NCI-H1105 treated with DMSO at 0.1 percent for 48 hours (cell line): Measurements from ENCODE around the gene CDH4.

Experiments
- DNase-seq: peaks from one replicate; lab custom pipeline; 2025; lab: John Stamatoyannopoulos, UW

The CDH4 gene

DNA sequence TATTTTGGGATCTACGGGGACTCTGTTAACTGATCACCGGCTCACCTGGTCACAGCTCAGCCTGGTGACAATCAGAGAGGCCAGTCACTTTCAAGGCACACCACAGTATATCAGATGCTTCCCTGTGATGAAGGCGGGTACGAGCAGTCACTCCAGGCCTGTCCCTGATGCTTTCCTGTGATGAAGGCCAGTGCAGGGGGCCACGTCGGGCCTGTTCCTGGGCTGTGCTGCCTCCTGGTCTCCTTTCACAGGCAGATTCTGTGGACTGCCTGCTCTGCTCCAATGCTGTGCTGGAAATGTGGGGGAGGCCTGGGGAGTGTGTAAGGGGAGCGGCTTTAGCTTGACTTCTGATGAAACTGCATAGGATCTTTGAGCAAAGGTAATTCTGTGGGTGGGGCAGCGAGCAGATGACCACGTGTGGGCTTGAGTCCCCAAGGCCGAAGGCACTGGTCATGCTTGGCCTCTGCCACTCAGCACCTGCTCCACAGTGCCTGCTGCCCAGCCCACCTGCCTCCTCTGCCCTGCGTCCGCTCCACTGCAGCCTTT is 441.1 kb downstream of the CDH4 start:
- no peak for DNase-seq

- no peak for DNase-seq
Measured at GRCh38 chr20:61694682-61695081, 442.6 kb downstream of the CDH4 start.

DNA sequence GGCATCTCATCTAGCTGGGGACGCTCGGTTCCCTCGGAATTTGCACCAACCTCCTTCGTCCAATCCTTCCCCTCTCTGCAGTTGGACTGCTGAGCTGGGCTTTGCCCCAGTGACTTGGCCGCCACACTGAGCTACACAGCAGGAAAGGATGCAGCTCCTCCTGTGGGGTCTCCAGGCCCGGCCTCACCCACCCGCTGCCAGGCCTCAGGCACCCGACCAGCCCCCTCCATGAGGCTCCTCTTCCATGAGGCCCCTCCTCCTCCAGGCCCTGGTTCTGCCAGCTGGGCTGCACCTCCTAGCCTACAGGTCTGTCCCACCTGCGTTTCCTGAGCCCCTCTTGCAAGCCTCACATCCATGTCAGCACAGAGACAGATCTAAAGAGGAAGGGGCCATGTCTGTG is 443.7 kb downstream of the CDH4 start:
- no peak for DNase-seq

- no peak for DNase-seq
Measured at GRCh38 chr20:61696181-61696735, 444.2 kb downstream of the CDH4 start.

DNA sequence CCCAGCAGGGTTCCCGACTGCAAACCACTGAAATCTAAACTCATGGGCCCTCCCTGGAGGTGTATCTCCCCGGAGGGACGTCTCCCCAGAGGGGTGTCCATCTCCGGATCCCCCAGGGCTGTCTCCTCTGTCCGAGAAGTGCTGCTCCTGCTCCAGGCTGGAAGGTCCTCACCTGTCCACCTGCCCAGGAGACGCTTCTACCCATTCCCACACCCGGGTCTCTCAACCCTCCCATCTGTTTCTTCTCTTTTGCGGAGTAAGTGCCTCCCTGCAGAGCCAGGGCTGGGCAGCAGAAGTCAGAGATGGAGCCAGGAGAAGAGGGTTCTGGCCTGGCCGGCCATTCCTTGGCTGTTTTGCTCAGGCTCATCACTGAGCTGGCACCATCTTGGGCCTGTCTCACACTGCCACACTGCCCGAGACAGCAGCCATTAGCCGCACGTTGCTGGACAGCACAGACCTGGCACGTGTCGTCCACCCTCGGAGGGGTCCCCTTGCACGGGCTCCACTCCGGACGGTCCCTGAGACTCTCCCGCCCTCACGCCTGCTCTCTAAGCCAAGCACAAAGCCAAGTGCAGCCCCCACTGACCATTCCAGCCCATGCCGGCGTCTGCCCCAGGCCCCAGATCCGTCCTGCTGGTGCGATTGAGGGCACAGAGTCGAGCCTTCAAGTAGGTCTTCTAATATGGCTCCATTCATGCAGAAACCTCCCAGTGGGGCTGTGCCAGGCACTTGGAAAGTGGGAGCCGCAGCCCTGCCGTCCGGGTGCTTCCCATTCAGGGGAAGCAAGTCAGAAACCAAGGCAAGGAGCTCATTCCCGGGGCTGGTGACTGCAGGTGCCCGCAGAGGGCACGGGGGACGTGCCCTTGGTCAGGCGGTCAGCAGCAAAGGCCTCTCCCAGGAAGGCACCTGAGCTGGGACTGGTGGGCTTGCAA is 445.9 kb downstream of the CDH4 start:
- no peak for DNase-seq

- DNase-seq = no peak
Measured at GRCh38 chr20:61698598-61699494, 446.8 kb downstream of the CDH4 start.

DNA sequence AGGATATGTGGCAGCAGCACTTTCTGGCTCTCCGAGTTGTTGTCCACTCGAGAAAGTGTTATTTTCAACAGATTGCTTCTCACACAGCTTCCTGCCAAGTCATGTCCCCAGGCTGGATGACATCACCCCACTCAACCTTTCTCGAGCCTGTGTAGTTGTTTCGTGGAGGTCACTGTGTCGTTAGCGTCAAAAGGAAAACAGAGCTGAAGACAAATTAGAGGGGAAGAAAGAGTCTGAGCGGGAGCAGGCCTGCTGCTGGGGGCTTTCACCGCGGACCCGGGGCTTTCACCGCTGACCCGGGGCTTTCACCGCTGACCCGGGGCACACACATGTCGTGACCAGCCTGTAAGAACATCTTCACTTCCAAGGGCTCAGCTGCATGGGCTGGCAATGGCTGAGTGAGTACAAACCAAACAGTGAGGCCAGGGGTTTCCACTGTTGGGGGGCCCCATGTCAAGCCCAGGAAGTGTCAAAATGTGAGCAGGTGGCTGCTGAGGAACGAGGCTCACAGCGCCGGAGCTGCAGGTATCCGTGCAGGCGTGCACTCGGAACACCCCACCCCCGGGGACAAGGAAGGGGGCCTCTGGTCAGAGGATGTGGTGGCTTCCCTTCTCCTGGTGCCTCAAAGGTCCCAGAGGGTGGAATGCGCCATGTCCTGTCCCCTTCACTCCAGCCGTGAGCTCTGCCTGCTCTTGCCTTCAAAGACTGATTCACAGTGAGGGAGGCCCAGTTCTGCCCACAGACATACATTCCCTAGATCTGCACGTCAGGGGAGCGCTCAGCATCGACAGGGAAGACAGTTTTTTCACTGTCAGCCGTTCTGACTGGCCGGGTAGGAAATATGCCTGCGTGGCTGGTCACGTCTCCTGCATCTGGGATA is 447.7 kb downstream of the CDH4 start:
- no peak for DNase-seq

DNA sequence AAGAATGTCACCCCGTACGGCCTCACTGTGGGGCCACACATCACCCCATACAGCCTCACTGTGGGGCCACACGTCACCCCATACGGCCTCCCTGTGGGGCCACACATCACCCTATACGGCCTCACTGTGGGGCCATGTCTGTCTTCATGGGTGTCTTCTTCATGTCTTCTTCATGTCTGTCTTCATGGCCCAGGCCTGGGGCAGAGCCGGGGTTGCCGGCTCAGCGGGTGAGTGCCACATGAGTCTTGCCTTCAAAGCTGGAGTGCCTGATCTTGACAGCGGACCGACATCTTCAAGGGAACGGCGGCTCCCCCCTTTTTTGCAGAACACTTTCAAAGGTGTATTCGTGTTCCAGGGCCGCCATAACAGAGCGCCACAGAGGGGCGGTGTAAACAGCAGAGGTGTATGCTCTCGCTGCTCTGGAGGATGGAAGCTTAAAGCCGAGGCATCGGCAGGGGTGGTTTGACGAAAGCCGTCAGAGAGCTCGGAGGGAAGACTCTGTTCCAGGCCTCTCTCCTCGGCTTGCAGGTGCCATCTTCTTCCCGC is 448.6 kb downstream of the CDH4 start:
- no peak for DNase-seq

DNA sequence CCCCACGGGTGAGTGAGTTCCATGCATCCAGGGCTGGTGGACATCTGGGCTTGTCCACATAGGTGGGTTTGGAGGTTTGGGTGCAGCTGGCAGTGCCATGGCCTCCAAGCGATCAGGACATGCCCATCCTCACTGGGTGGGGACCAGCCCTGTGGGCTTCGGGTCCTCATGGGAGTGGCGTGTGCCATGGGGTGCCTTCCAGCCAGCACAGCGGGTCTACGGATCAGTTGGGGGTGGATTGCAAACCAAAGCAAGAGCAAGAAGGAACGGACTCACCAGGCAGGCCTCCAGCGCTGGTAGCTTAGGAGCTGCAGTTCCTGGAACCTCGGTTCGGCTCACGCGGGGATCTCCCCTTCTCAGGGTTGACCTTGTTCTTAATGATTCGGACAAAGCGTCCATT is 449.3 kb downstream of the CDH4 start:
- no peak for DNase-seq

DNA sequence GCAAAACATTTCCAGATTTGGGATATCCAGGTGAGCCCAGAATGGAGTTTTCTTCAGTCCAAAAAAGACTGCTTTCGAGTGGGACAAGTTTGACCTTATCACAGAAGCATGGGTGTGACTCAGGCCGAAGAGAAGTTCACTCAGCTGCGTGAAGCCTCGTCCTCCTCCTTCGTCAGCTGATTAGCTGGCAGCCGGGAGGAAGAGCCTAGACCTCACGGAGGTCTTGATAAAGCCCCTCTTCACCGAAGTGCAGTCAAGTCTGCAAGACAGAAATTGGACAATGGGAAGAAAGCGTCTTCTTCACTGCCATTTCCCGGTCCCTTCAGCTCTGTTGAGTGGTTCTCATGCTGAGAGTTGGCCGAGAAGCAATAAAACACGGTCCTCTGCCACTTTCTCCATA is 449.7 kb downstream of the CDH4 start:
- no peak for DNase-seq

- DNase-seq = no peak
Measured at GRCh38 chr20:61702246-61702645, 450.2 kb downstream of the CDH4 start.

- no peak for DNase-seq
Measured at GRCh38 chr20:61704661-61705060, 452.6 kb downstream of the CDH4 start.

- no peak for DNase-seq
Measured at GRCh38 chr20:61705386-61706258, 453.6 kb downstream of the CDH4 start.

GRCh38 chr20:61706259-61706961 is 454.3 kb downstream of the CDH4 start:
- DNase-seq = no peak

DNA sequence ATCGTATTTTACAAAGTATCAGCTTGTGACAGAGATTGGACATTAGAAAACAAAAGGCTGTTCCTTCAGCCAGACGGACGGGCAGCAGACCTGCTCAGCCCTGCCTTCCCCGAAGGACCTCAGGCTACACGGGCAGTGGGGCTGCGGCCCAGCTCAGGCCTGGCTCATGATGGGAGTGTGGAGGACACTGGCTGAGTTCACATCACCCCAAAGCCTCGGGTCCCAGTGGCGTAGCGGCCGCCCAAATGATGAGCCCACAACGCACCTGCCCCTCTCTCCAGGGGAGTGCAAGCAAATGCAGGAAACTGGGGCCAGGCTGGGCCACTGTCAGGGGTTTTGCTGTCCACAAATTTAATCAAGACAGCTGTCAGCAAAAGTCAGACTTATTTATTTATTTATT is 456.8 kb downstream of the CDH4 start:
- no peak for DNase-seq

DNA sequence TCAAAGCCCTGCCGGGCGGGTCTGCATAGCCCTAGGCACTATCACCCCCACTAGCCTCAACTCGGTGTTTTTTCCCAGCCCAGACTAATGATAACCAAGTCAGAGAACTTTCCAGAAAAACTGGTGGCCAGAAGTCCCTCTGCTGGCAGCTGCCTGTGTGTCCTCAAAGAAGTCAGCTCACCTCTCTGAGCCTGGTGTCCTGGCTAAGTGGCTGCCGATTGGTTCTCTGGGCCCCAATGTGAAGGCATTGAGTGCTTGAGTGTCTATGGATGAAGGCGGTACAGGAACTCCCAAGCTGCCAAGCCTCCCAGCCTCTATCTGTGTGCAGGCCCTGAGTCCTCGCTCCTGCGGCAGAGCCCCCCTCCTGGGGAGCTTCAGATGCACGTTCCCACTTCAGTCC is 458.0 kb downstream of the CDH4 start:
- no peak for DNase-seq

GRCh38 chr20:61712688-61713087 is 460.6 kb downstream of the CDH4 start:
- no peak for DNase-seq

- no peak for DNase-seq
Measured at GRCh38 chr20:61718361-61719005, 466.4 kb downstream of the CDH4 start.
